GM18526 (cell line): ENCODE data around the gene AP2M1.

Experiments used
- POLR2A ChIP-seq: IDR thresholded peaks from 3 replicates; pipeline ENCODE4 v1.6.1; 2011; ENCODE audit not compliant: insufficient read length; ENCODE audit errors: extremely low read depth

Gene AP2M1

GRCh38 chr3:184172681-184173373 is 1.8 kb upstream of the AP2M1 start:
- no peak for TF ChIP-seq POLR2A

DNA sequence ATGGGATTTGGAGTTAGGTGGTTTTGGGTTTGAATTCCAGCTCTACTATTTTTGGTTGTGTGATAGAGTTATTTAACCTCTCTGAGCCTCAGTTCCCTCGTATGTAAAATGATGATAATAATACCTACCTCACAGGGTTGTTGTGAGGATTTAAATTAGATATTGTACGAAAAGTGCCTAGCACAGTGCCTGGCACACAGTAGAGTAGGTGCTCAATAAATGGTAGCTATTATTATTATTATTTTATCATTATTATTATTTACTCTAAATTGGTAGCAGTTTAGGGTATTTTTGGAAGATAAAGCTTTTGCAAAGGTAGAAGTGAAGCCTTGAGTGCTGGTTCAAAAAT is 1.3 kb upstream of the AP2M1 start:
- no peak for TF ChIP-seq POLR2A

DNA sequence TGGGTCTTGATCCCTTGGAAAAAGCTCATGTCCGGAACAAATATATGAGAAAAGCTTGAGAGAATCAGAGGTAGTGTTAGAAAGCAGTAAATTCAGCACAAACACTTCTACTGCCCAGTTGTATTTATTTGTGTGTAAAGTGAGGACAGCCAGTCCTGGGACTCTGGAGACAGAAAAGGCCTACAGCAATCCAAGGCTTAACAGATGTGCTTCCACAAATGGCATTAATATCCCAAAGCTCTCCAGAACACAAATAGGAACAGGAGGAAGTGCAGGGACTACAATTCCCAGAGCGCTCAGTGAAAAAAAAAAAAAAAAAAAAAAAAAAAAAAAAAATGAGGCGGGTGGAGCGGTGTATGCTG is 390 bp upstream of the AP2M1 start:
- TF ChIP-seq POLR2A, result no peak

- TF ChIP-seq POLR2A, result no peak
Measured at GRCh38 chr3:184175506-184175905, 851 bp downstream of the AP2M1 start.

GRCh38 chr3:184175981-184176376 is 1.3 kb downstream of the AP2M1 start:
- no peak for TF ChIP-seq POLR2A

DNA sequence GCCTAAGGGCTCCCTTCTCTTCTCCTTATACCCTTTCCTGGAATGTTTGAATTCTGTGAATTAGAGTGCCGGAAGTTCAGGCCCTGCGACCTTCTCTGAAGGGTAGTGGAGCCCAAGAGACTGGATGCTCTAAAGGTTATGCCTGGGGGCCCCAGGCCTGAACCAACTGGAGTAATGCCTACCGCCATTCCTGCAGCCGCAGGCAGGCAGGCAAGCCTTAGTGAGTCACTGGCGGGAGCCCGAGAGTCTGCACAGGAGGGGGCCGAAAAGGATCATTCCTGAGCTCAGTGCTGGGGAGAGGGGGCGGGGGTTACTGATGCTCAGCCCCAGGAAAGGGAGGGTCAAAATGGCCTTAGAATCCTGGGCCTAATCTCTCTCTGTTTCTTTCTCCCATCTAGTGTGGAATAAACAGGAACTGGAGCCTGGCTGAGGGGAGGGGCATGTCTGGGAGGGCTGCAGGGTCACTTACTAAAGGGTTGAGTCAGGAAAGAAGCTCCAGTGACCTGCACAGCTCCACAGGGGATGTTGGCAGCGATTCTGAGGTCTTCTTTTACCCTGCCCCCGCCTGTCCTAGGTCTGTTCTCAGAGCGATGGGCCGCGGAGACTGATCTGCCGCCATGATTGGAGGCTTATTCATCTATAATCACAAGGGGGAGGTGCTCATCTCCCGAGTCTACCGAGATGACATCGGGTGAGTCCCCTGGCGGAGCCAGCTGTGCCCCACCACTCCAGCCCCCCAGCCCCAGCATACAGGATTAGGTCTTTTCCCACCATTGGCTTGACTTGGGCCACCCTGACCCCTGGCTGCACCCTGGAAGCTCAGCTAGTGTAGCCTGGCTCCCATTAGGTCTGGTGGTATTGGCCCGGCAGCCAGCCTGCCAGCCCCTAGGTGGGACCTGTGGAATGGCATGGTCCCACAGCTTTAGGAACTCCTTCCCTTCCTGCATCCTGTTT is 2.0 kb downstream of the AP2M1 start:
- TF ChIP-seq POLR2A, result no peak

DNA sequence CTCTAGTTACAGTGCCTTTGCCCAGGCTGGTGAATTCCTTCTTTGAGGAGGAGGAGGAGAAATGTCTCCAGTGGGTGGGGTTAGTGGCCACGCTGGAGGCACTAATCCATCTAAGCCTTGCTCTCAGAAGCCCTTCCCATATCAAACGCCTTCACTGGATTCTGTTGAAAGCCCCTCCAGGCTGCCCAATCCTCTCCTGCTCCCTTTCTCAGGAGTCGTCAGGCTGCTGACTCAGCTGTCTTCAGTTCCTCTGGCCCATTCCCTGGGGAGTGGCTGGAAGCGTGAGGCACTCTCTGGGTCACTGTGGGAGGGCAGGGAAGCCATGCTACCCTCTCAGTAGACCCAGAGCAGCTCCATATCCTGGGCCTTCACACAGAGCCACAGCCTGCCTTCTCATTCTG is 2.7 kb downstream of the AP2M1 start:
- no peak for TF ChIP-seq POLR2A

- no peak for TF ChIP-seq POLR2A
Measured at GRCh38 chr3:184177767-184178306, 3.2 kb downstream of the AP2M1 start.

- no peak for TF ChIP-seq POLR2A
Measured at GRCh38 chr3:184178521-184179138, 4.0 kb downstream of the AP2M1 start.

GRCh38 chr3:184180165-184180564 is 5.5 kb downstream of the AP2M1 start:
- TF ChIP-seq POLR2A, result no peak

GRCh38 chr3:184181596-184181995 is 6.9 kb downstream of the AP2M1 start:
- no peak for TF ChIP-seq POLR2A

DNA sequence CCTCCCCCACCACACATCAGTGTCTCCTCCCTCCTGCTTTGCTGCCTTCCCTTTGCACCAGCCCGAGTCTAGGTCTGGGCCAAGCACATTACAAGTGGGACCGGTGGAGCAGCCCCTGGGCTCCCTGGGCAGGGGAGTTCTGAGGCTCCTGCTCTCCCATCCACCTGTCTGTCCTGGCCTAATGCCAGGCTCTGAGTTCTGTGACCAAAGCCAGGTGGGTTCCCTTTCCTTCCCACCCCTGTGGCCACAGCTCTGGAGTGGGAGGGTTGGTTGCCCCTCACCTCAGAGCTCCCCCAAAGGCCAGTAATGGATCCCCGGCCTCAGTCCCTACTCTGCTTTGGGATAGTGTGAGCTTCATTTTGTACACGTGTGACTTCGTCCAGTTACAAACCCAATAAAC is 9.0 kb downstream of the AP2M1 start:
- TF ChIP-seq POLR2A, result no peak

DNA sequence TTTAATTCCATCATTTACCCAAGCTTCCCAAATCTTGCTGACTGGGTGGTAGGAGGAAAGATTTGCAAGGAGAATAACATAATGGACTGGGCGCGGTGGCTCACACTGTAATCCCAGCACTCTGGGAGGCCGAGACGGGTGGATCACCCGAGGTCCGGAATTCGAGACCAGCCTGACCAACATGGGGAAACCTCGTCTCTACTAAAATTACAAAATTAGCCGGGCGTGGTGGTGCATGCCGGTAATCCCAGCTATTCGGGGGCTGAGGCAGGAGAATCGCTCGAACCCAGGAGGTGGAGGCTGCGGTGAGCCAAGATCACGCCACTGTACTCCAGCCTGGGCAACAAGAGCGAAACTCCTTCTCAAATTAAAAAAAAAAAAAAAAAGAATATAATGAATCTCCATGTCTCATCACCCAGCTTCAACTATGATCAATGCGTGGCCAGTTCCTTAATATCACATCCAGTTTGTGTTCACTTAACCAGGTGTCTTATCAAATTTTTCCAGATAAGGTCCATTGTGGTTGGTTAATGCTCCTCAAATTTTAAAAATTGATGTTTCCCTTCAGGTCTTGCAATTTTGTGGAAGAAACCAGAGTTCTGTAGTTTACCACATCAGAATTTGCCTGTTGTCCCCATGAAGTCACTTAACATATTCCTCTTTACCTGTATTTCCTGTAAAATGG is 10.0 kb downstream of the AP2M1 start:
- TF ChIP-seq POLR2A, result no peak

GRCh38 chr3:184185461-184186183 is 11.0 kb downstream of the AP2M1 start:
- TF ChIP-seq POLR2A, result peak; percentile 72

DNA sequence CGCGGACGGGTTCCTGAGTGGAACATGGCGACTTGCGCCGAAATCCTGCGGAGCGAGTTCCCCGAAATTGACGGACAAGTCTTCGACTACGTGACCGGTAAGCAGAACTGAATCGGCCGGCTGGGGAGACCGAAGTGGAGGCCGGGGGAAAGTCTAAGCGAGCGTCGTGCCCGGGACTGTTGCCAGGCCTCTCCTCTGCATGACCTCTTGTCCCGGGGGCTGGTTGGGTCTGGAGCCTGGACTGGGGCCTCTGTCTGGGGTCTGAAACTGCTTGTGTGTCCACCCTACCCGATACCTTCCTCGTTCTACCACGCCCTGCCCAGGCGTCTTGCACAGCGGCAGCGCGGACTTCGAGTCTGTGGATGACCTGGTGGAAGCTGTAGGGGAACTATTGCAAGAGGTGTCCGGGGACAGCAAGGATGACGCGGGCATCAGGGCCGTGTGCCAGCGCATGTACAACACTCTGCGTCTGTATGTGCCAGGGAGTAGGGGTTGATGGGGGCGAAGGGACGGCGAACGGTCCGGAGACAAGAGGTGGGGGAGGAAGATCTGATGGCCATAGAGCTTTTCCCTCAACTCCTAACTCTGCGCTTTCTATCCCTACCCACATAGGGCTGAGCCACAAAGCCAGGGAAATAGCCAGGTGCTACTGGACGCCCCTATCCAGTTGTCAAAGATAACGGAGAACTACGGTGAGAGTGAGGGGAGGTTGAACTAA is 11.7 kb downstream of the AP2M1 start, which contains the start of gene ABCF3:
Gene ABCF3, plus strand, starts transcription at position 16 of the 718 bp plus-strand sequence. Its CDS starts 9 bp downstream, at position 25.
- TF ChIP-seq POLR2A, result peak; percentile 45

- no peak for TF ChIP-seq POLR2A
Measured at GRCh38 chr3:184186902-184187207, 12.2 kb downstream of the AP2M1 start.
